Common myeloid progenitor, CD34-positive (primary cell): ENCODE data around the gene OTX2.

Experiments used
- CTCF ChIA-PET: fragments of 350-600 bp; sonication (Branson Sonifier 250); formaldehyde crosslinking; loops from one replicate; lab custom pipeline; 2021; ENCODE audit warnings: antibody characterized with exemption; lab: Charles Lee
- POLR2A ChIA-PET: fragments of 350-600 bp; sonication (Branson Sonifier 250); formaldehyde crosslinking; loops from one replicate; lab custom pipeline; 2021; ENCODE audit warnings: antibody characterized with exemption; lab: Charles Lee
- DNase-seq, 3 donors: peaks; one replicate each; pipeline versions ENCODE4 v3.0.0 to v3.0.0-alpha.2; 2013
- H3K27ac ChIP-seq, 2 experiments: 1 replicate in 1 of 2; 2 replicates in 1 of 2; pipeline ENCODE4 v1.7.0; 2013; ENCODE audit warnings: inconsistent platforms in 2 of 2, low read length in 2 of 2, mild to moderate bottlenecking in 2 of 2, low read depth in 1 of 2, moderate library complexity in 1 of 2; ENCODE audit not compliant: severe bottlenecking in 2 of 2, insufficient read depth in 1 of 2, poor library complexity in 1 of 2
- H3K27me3 ChIP-seq, 5 experiments: replicated peaks in 2 of 5; 1 replicate in 3 of 5; 2 replicates in 2 of 5; pipeline versions ENCODE4 v1.6.1 to v1.7.0; 2013; ENCODE audit warnings: low read length in 4 of 5, mild to moderate bottlenecking in 2 of 5, moderate library complexity in 2 of 5, inconsistent platforms in 1 of 5; ENCODE audit not compliant: insufficient read depth in 5 of 5, control insufficient read depth in 4 of 5
- H3K36me3 ChIP-seq, 4 experiments: 1 replicate in 2 of 4; 2 replicates in 2 of 4; pipeline versions ENCODE4 v1.6.1 to v1.7.0; 2013; ENCODE audit warnings: low read length in 3 of 4, control low read depth in 1 of 4, mild to moderate bottlenecking in 1 of 4; ENCODE audit not compliant: control insufficient read depth in 4 of 4, insufficient read depth in 4 of 4
- H3K4me1 ChIP-seq, 4 experiments: 1 replicate in 3 of 4; 2 replicates in 1 of 4; pipeline versions ENCODE4 v1.6.1 to v1.7.1; 2013; ENCODE audit warnings: low read length in 3 of 4, mild to moderate bottlenecking in 3 of 4, control low read depth in 1 of 4, inconsistent platforms in 1 of 4, moderate library complexity in 1 of 4; ENCODE audit not compliant: control insufficient read depth in 4 of 4, insufficient read depth in 4 of 4; ENCODE audit errors: control extremely low read depth in 1 of 4
- H3K4me3 ChIP-seq, 7 experiments: 1 replicate in 4 of 7; 2 replicates in 3 of 7; pipeline versions ENCODE4 v1.5.1 to v1.7.0; 2013; ENCODE audit warnings: mild to moderate bottlenecking in 7 of 7, low read length in 6 of 7, moderate library complexity in 6 of 7, inconsistent platforms in 2 of 7, low read depth in 2 of 7, control low read depth in 1 of 7; ENCODE audit not compliant: insufficient read depth in 4 of 7, control insufficient read depth in 1 of 7; ENCODE audit errors: extremely low read depth in 1 of 7
- H3K9me3 ChIP-seq, 5 experiments: 1 replicate in 4 of 5; 2 replicates in 1 of 5; pipeline versions ENCODE4 v1.6.1 to v1.7.1; 2013; ENCODE audit warnings: low read length in 4 of 5, mild to moderate bottlenecking in 2 of 5, inconsistent platforms in 1 of 5, low read depth in 1 of 5, moderate library complexity in 1 of 5; ENCODE audit not compliant: control insufficient read depth in 4 of 5, insufficient read depth in 2 of 5; ENCODE audit errors: control extremely low read depth in 1 of 5
- WGBS: methylation state at CpG from one replicate; pipeline ENCODE4 v1.1.5; 2013; ENCODE audit not compliant: insufficient coverage; 5-methylcytosine and 5-hydroxymethylcytosine counted together

Gene OTX2

GRCh38 chr14:56801920-56802319, 8.4 kb downstream of the OTX2 start:
- POLR2A ChIA-PET: interaction anchor here (0.6 kb wide), 1 partner anchor 12 kb away, joined by 3 read pairs; no protein-coding TSS in a partner anchor
- peaks cover 45 to 100% (median 77%) of the 10 kb centered on the region in 5 experiments for H3K27me3 ChIP-seq
- peaks cover 2 to 13% (median 5%) of the 10 kb centered on the region in 5 experiments for H3K9me3 ChIP-seq
- no peaks in the 10 kb centered on the region for H3K36me3 ChIP-seq
- no peak overlapping the region for H3K4me3 ChIP-seq
- DNase-seq: no peak
- H3K27ac ChIP-seq: no peak overlapping the region
- 68% methylated on average over 3 of the region's 3 CpGs for WGBS
- CTCF ChIA-PET: no interaction called here
- H3K4me1 ChIP-seq: peaks cover 0 to 13% (median 6%) of the 10 kb centered on the region in 4 experiments

- no peak for DNase-seq
- Histone ChIP-seq H3K4me3 (no peak overlapping the region), H3K4me1 (peaks cover 0 to 21% (median 8%) of the 10 kb centered on the region in 4 experiments), H3K9me3 (peaks cover 0 to 10% (median 5%) of the 10 kb centered on the region in 5 experiments), H3K27me3 (peaks cover 47 to 100% (median 75%) of the 10 kb centered on the region in 5 experiments), H3K27ac (no peak overlapping the region), H3K36me3 (no peaks in the 10 kb centered on the region)
- WGBS: 15% methylated on average over 3 of the region's 5 CpGs
- ChIA-PET CTCF (no interaction called here), POLR2A (no interaction called here)
Measured at GRCh38 chr14:56799343-56799645, 11.0 kb downstream of the OTX2 start.

DNA sequence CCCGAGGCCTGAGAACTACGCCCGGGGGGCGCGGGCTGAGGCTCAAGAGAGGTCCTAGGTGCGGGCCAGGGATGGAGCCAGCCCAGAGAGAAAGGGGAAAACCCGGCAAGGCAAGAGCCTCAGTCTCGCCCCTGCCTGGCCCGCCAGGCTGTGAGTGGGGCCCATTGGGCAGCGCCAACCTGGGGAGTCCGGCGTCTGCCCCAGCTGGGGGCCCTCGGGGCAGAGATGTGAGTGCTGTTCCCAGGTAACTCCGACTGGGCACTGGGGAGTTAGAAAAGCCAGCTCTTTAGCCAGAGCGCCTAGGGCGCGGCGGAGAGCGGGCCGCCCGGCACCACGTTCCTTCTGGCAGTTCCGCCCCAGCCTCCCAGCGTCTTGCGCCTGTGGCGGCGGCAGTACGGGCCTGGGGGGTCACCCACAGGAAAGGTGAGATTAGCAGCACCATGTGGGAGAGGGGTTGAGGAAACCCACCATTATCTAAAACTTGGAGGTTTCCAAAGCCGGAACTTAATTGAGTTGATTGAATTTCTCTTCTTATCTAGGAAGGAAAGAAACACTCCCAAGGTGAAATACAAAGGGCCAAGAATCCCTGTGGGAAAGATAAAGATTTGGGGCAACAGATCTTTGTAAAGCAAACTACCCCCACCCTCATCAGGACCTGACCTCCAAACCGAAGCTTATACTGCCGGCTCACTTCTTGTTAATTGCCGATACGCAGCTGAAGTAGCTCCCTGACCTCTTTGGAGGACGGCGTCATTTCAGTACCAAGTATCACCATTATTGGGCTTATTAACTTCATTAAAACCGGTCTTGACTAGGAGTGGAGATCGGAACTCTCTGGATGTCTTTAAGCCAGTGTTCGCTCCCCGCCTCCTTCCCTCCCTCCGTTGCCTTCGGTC, 11.6 kb downstream of the OTX2 start:
- peaks cover 0 to 23% (median 8%) of the 10 kb centered on the region in 4 experiments for H3K4me1 ChIP-seq
- ChIA-PET POLR2A (no interaction called here), CTCF (interaction anchor here (1.9 kb wide), 1 partner anchor 9 kb away, joined by 5 read pairs; no protein-coding TSS in a partner anchor)
- H3K27me3 ChIP-seq: peaks cover 44 to 100% (median 69%) of the 10 kb centered on the region in 5 experiments
- peaks cover 0 to 10% (median 5%) of the 10 kb centered on the region in 5 experiments for H3K9me3 ChIP-seq
- 9% methylated on average over 18 of the region's 41 CpGs for WGBS
- H3K36me3 ChIP-seq: no peaks in the 10 kb centered on the region
- peak overlapping the region in 1 of 7 experiments; percentile 22 for H3K4me3 ChIP-seq
- DNase-seq: no peak
- H3K27ac ChIP-seq: no peak overlapping the region

DNA sequence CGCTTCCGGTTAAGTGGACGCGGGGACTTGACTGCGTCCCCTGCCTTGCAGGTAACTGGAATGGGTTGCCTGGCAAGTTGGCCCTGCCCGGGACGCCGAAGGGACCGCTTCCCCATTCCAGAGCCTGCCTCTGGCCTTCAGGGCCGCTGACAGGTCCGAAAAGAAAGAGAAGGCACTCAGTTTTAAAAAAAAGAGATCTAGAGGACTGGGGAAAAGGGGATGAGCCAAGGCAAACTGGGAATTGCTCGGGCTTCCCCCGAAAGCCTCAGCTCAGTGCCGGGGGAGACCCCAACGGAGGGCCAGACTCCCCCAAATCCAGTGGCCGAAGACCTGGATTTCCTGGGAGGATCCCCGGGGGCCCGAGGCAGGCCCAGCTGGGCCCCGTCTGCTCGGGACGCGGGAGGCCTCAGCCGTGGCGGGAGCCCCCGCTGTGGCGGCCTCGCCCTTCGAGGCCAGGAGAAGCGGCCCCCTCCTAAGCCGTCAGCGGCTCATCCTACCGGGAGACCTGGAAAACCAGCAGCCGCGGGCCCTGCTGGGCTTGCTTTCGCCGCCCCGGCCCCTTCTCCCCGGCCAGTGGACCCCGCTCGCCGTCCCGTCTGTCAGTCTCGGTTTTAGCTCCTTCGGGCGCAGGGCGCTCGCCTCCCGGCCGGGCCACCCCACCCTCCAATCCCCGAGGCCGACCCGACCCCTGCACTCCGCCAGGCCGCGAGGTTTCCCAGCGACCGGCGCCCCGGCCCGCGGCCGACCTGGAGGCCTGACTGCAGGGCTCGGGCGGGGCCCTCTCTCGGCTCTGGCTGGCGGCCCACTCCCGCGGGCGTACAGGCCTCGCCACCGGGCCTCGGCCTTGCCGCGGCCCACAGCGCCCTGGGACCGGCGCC, 12.5 kb downstream of the OTX2 start:
- Histone ChIP-seq H3K36me3 (no peaks in the 10 kb centered on the region), H3K4me1 (peaks cover 0 to 23% (median 8%) of the 10 kb centered on the region in 4 experiments), H3K27me3 (peaks cover 45 to 100% (median 72%) of the 10 kb centered on the region in 5 experiments), H3K4me3 (peak overlapping the region in 1 of 7 experiments; percentile 22), H3K27ac (no peak overlapping the region), H3K9me3 (peaks cover 0 to 10% (median 5%) of the 10 kb centered on the region in 5 experiments)
- WGBS: 3% methylated on average over 63 of the region's 77 CpGs
- POLR2A ChIA-PET: no interaction called here
- DNase-seq: no peak
- CTCF ChIA-PET: interaction anchor here (1.9 kb wide), 1 partner anchor 10 kb away, joined by 5 read pairs; no protein-coding TSS in a partner anchor

DNA sequence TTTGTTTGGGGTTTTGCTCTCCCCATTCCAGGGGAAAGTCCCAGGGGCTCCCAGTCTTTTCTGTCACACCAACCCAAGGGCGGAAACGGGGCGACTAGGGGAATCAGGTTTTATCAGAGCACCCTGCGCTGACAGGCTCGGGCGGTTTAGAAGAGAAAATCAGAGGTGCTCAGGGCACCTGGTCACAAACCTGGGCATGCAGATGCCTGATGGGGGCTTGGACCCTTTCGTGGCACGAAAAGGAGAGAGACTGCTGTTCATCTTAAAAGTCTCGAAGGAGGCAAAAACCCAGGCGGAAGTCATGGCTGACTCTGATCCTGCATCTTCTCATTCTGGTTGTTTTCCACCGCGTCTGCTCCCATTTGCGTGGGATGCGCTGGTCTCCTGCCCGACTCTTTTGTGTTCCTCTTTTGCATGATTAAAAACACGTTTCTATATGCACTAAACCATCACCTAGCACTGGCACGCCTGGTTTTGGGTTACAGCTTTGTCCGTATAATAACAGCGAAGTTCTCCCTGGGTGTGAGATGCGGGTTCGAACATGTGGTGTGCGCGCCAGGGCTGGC, 13.2 kb downstream of the OTX2 start:
- H3K36me3 ChIP-seq: no peaks in the 10 kb centered on the region
- H3K27ac ChIP-seq: no peak overlapping the region
- POLR2A ChIA-PET: no interaction called here
- H3K27me3 ChIP-seq: peaks cover 39 to 99% (median 67%) of the 10 kb centered on the region in 5 experiments
- peaks cover 0 to 10% (median 4%) of the 10 kb centered on the region in 5 experiments for H3K9me3 ChIP-seq
- 5% methylated on average over 19 of the region's 23 CpGs for WGBS
- CTCF ChIA-PET: interaction anchor here (1.9 kb wide), 1 partner anchor 11 kb away, joined by 5 read pairs; no protein-coding TSS in a partner anchor
- peaks cover 0 to 23% (median 8%) of the 10 kb centered on the region in 4 experiments for H3K4me1 ChIP-seq
- no peak for DNase-seq
- H3K4me3 ChIP-seq: peak overlapping the region in 1 of 7 experiments; percentile 8

- H3K36me3 ChIP-seq: no peaks in the 10 kb centered on the region
- WGBS: 33% methylated on average over 1 of the region's 4 CpGs
- peaks cover 34 to 99% (median 65%) of the 10 kb centered on the region in 5 experiments for H3K27me3 ChIP-seq
- H3K9me3 ChIP-seq: peaks cover 0 to 10% (median 6%) of the 10 kb centered on the region in 5 experiments
- peaks cover 0 to 23% (median 8%) of the 10 kb centered on the region in 4 experiments for H3K4me1 ChIP-seq
- no peak overlapping the region for H3K4me3 ChIP-seq
- no peak for DNase-seq
- ChIA-PET POLR2A (no interaction called here), CTCF (no interaction called here)
- no peak overlapping the region for H3K27ac ChIP-seq
Measured at GRCh38 chr14:56796259-56796658, 14.0 kb downstream of the OTX2 start.
